Measurements from ENCODE around the gene SNRPA. TPM values are rescaled to one million over a fixed set of nuclear protein-coding genes. Genes with fewer than 3 reads are reported as not detected.

The SNRPA gene
- total and polyA plus RNA-seq, 2 of the 4 experiments (the other 2 are of a cell fraction) = 30.3 to 81.3 TPM

DNA sequence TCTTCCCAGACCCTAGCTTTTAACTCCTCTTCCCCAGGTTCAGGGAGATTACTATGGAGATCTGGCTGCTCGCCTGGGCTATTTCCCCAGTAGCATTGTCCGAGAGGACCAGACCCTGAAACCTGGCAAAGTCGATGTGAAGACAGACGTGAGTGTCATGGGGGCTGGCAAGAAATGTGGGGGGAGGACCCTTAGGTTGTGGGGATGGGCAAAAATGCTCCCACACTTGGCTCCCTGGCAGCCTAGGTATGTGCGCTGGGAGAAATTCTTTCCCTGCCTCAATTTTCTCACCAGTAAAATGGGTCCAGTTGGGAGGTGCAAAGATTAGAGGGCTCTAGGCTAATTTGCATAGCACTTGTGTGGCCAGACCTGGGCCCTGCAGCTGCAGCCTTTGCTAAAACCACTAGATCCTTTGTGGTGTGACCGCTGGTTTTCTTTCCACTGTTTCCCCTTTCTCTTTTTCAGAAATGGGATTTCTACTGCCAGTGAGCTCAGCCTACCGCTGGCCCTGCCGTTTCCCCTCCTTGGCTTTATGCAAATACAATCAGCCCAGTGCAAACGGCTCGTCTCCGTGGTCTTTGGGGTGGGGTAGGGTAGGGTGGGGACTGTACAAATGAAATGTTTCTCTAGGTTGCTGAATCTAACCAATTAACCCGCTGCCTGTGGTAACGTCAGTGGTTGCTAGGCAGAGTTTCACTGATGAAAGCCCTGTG lies 26.1 kb downstream of the SNRPA start:
- Histone ChIP-seq H2BK5ac (ENCODE audit: low read depth, low read length, poor library complexity, severe bottlenecking) (peak overlapping the region; percentile 88), H2AK9ac (replicated peaks; ENCODE audit: low read depth, low read length, poor library complexity) (peak overlapping the region; percentile 93), H4K91ac (ENCODE audit: insufficient read depth, low read depth, low read length) (peak overlapping the region; percentile 67), H2BK20ac (ENCODE audit: low read depth, low read length) (no peak overlapping the region), H4K5ac (ENCODE audit: low read depth, low read length) (peak overlapping the region; percentile 60), H2BK15ac (ENCODE audit: low read depth, low read length) (0 out of 3 replicates have a peak overlapping the region, but pooled peaks have one; percentile 30), H3K27me3 (ENCODE audit: control insufficient read depth, insufficient read depth, low read length) (no peaks in the 10 kb centered on the region), H3K9me1 (ENCODE audit: insufficient read depth, low read length) (peaks cover 10% of the 10 kb centered on the region), H3K4me3 (ENCODE audit: insufficient read depth, low read depth, low read length) (peak overlapping the region; percentile 64), H3K23ac (ENCODE audit: low read depth, low read length) (peak overlapping the region; percentile 44; the same call in 1 of the 2 replicates), H4K20me1 (ENCODE audit: insufficient read depth, low read length) (peaks cover 9% of the 10 kb centered on the region; the same call in 1 of the 2 replicates), H3K36me3 (ENCODE audit: control insufficient read depth, insufficient read depth, low read length) (no peaks in the 10 kb centered on the region), H4K8ac (ENCODE audit: low read depth in 2 of 2, low read length in 2 of 2) (peak overlapping the region; percentile 14 to 94), H3K4me2 (ENCODE audit: low read depth, low read length) (peak overlapping the region; percentile 94), H3K56ac (ENCODE audit: extremely low read depth, insufficient read depth, low read length) (peak overlapping the region; percentile 91), H2BK120ac (ENCODE audit: low read depth, low read length) (peak overlapping the region; percentile 38), H3K4me1 (ENCODE audit: control insufficient read depth, insufficient read depth, low read length) (peaks cover 6% of the 10 kb centered on the region), H3K9ac (ENCODE audit: low read depth, low read length) (peak overlapping the region; percentile 91), H3K27ac (ENCODE audit: insufficient read depth, low read length) (peak overlapping the region; percentile 89), H3K18ac (ENCODE audit: low read depth, low read length) (0 out of 2 replicates have a peak overlapping the region, but pooled peaks have one; percentile 2), H2AFZ (replicated peaks; ENCODE audit: low read length, poor library complexity) (peak overlapping the region; percentile 98), H3K14ac (replicated peaks; ENCODE audit: low read depth, low read length) (peak overlapping the region; percentile 94), H2AK5ac (ENCODE audit: low read depth, low read length) (peak overlapping the region; percentile 57), H3K4ac (ENCODE audit: low read depth, low read length) (peak overlapping the region; percentile 91), H3K79me1 (ENCODE audit: low read depth in 1 of 2, low read length in 2 of 2) (peaks cover 8 to 18% of the 10 kb centered on the region in 2 experiments; a peak in 3 of 4 replicates), H3K9me3 (ENCODE audit: control insufficient read depth, insufficient read depth, low read length) (no peaks in the 10 kb centered on the region)
- intact Hi-C loops (cut with micrococcal nuclease) (no loop called here), in situ Hi-C loops (cut with MboI; ENCODE audit: low sequenced_read_pairs) (no loop called here), dilution Hi-C loops (cut with HindIII; ENCODE audit: low sequenced_read_pairs, unreplicated experiment) (no loop called here)
- 5% methylated on average over 4 of the region's 13 CpGs; no CpG with 5 or more reads in 1 of the 2 experiments for WGBS, 2 experiments (ENCODE audit: extremely low coverage in 2 of 2, insufficient read length in 1 of 2)
- CTCF ChIA-PET = interaction anchor here (0.6 to 2.0 kb wide), 2 partner anchors 22 to 114 kb away, joined by 3 to 6 read pairs; partner anchors contain the start of gene EGLN2
- BruUV-seq (replicated peaks) = no TSS peak
- ATAC-seq (ENCODE audit: low read depth) (peak; percentile 73), DNase-seq (peak; percentile 91)
- POLR2A ChIA-PET (ENCODE audit: unreplicated experiment) = interaction anchor here (1.4 kb wide), 1 partner anchor 21 kb away, joined by 8 read pairs; the partner anchor contains the start of gene EGLN2
- TF ChIP-seq, protein P1, sequence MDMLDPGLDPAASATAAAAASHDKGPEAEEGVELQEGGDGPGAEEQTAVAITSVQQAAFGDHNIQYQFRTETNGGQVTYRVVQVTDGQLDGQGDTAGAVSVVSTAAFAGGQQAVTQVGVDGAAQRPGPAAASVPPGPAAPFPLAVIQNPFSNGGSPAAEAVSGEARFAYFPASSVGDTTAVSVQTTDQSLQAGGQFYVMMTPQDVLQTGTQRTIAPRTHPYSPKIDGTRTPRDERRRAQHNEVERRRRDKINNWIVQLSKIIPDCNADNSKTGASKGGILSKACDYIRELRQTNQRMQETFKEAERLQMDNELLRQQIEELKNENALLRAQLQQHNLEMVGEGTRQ (IDR thresholded peaks at IDR 0.05; ENCODE audit: low read depth, low read length) = no peak
- no peak for TF ChIP-seq CEBPB (IDR thresholded peaks at IDR 0.05; ENCODE audit: low read depth, low read length)
- peak; percentile 28; the same call in 1 of the 2 replicates for TF ChIP-seq BHLHE40 (IDR thresholded peaks at IDR 0.05; ENCODE audit: low read depth, low read length)
- peak; percentile 98 for TF ChIP-seq RFX5 (IDR thresholded peaks at IDR 0.05; ENCODE audit: low read depth, low read length)
- TF ChIP-seq CHD1 (IDR thresholded peaks at IDR 0.05; ENCODE audit: low read depth, low read length) = no peak
- TF ChIP-seq, protein P2, sequence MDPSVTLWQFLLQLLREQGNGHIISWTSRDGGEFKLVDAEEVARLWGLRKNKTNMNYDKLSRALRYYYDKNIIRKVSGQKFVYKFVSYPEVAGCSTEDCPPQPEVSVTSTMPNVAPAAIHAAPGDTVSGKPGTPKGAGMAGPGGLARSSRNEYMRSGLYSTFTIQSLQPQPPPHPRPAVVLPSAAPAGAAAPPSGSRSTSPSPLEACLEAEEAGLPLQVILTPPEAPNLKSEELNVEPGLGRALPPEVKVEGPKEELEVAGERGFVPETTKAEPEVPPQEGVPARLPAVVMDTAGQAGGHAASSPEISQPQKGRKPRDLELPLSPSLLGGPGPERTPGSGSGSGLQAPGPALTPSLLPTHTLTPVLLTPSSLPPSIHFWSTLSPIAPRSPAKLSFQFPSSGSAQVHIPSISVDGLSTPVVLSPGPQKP (IDR thresholded peaks at IDR 0.05; ENCODE audit: borderline replicate concordance, low read depth, low read length) = no peak
- TF ChIP-seq, protein P3, sequence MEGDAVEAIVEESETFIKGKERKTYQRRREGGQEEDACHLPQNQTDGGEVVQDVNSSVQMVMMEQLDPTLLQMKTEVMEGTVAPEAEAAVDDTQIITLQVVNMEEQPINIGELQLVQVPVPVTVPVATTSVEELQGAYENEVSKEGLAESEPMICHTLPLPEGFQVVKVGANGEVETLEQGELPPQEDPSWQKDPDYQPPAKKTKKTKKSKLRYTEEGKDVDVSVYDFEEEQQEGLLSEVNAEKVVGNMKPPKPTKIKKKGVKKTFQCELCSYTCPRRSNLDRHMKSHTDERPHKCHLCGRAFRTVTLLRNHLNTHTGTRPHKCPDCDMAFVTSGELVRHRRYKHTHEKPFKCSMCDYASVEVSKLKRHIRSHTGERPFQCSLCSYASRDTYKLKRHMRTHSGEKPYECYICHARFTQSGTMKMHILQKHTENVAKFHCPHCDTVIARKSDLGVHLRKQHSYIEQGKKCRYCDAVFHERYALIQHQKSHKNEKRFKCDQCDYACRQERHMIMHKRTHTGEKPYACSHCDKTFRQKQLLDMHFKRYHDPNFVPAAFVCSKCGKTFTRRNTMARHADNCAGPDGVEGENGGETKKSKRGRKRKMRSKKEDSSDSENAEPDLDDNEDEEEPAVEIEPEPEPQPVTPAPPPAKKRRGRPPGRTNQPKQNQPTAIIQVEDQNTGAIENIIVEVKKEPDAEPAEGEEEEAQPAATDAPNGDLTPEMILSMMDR (conservative IDR thresholded peaks at IDR 0.05; ENCODE audit: low read depth, low read length) = no peak
- no peak for TF ChIP-seq SMC3 (IDR thresholded peaks at IDR 0.05; ENCODE audit: low read depth, low read length)
- TF ChIP-seq POLR2A (IDR thresholded peaks at IDR 0.05; ENCODE audit: low read depth, low read length) = no peak
- TF ChIP-seq NFE2L2 (IDR thresholded peaks at IDR 0.05; ENCODE audit: low read depth, low read length) = no peak
- no peak for TF ChIP-seq FOS (IDR thresholded peaks at IDR 0.05; ENCODE audit: low read depth, low read length)
- no peak for TF ChIP-seq MAFK (IDR thresholded peaks at IDR 0.05; ENCODE audit: low read depth, low read length)
- TF ChIP-seq MAZ (IDR thresholded peaks at IDR 0.05; ENCODE audit: borderline replicate concordance, low read depth, low read length) = no peak
- TF ChIP-seq RAD21 (IDR thresholded peaks at IDR 0.05; ENCODE audit: low read length) = no peak
